CD4-positive, alpha-beta T cell treated with Interleukin-2 at 100 ng/mL for 4 hours (primary cell): ENCODE results near the gene CDH12.
"Not testable (repeated sequence)": the region's sequence is repeated elsewhere in the genome, so short reads cannot be mapped to it uniquely, and the experiment has no call there.

Experiments
- DNase-seq: peaks from one replicate; pipeline ENCODE4 v3.0.0-alpha.2; 2020; ENCODE audit warnings: low spot score

Gene CDH12

DNA sequence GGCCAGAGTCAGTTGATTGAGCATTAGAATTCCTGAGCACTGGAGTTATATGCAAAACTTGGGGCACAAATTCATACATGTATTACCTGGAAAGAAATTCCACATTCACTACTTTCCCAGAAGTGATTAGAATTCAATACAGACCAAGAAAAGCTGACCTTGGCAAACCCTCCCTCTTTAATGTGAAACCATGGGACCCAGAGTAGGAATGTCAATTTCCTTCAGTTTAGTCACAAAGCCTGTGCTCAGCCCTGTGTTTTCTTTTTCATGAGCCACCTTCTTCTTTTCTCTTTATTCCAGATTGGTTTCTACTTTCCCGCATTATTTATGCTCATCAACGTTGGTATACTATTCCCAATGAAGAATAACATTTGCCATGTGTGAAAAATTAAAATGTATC, 420.2 kb downstream of the CDH12 start:
- DNase-seq: no peak

GRCh38 chr5:22431840-22432239, 421.3 kb downstream of the CDH12 start:
- no peak for DNase-seq

- DNase-seq: no peak
Observed at GRCh38 chr5:22431406-22431805, 421.7 kb downstream of the CDH12 start.

- DNase-seq: no peak
Observed at GRCh38 chr5:22411554-22412349, 441.4 kb downstream of the CDH12 start.

DNA sequence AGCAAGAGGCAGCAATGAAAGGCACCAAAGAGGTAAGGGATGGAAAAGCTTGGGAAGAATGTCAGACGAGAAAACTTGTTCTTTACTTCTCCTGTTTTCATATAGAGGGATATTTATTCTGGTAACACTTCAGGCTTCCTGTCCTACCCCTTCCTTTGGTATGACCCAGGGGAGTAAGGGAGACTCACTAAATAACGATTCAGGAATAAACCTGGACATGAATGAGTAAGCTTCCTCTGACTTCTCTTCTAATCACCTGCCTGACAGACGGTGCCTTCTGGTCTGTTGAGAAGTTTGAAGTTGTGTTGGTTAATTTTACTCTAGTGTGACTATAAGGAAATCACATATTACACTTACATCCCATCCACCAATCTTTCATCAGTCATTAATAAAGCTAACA, 461.2 kb downstream of the CDH12 start:
- DNase-seq: no peak

DNA sequence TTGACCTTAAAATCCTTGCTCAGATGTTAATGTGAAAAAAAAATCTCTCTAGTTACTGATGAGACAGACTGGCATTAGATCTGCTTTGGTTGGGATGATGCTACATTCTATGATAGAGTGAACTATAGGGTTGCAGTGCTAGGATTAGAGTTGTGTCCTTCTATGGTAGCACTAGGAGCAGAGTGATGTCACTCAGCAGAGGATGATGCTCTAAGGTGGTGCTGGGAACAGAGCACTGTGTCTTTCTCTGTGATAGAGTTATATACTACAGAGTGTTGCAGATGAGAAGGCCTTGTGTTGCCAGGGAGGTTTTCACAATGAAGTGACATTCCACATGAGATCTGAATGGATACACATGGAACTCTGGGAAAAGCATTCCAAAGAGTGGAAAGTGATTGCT, 462.3 kb downstream of the CDH12 start:
- DNase-seq: no peak

GRCh38 chr5:22372826-22373660, 480.1 kb downstream of the CDH12 start:
- DNase-seq: no peak

DNA sequence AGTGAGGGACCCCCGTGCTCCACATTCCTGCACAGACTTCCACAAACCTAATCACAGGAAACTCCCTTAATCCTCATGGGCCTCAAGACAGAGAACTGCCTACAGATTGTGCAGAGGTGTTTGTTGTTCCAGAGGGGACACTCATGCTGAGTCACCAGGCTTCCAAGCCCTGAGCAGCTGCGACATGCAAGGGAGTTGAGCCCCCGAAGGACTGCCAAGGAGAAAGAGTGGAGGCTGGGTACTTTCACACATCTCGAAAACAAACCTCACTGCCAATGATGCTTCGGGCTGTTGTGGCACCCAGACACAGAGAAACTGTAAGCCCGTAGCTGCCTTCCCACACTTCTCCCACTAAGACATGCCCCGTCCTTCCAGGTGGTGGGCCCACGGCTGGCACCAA, 480.8 kb downstream of the CDH12 start:
- DNase-seq: no peak

GRCh38 chr5:22354956-22355355, 498.2 kb downstream of the CDH12 start:
- no peak for DNase-seq

GRCh38 chr5:22352493-22352892, 500.7 kb downstream of the CDH12 start:
- DNase-seq: no peak

- no peak for DNase-seq
Observed at GRCh38 chr5:22351178-22351577, 502.0 kb downstream of the CDH12 start.

DNA sequence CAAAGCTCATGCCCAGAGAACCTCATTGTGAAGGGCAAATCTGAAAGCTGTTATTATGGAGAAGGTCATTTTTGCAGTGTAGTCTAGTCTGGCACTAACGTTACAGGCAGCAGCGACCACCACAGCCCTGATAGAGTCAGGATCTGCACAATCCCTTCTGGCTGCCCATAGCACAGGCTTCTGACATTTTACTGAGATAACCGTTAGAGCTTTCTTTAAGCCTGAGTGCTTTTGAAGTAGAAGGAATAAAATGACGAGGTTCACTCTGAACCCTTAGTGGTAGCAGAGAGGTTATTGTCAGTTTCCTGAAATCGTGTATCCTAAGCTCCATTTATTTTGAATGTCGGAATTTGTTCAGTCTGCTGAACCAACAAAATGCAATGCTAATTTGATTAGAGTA, 505.1 kb downstream of the CDH12 start:
- no peak for DNase-seq

DNA sequence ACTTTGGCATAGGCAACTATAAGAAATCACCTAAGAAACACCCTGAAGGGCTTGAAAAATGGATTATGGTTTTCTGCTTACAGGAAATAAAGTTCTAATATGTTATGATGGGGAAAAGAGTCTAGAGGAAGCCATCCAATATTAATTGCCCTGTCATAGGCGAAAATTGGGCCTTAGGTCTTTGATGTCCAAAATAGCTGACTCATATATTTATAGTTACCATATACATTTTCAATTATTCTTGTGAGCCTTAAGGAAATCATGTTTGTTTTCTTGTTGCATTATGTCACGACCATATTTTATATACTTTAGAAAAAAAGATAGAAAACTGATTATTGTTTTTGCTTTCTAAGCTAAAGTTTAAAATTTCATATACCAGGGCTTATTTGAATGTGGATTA, 509.1 kb downstream of the CDH12 start:
- no peak for DNase-seq

- DNase-seq: no peak
Observed at GRCh38 chr5:22341406-22341805, 511.7 kb downstream of the CDH12 start.

GRCh38 chr5:22332949-22333348, 520.2 kb downstream of the CDH12 start:
- not testable (repeated sequence) for DNase-seq

GRCh38 chr5:22329683-22330082, 523.5 kb downstream of the CDH12 start:
- no peak for DNase-seq

GRCh38 chr5:22319798-22320197, 533.3 kb downstream of the CDH12 start:
- DNase-seq: no peak

DNA sequence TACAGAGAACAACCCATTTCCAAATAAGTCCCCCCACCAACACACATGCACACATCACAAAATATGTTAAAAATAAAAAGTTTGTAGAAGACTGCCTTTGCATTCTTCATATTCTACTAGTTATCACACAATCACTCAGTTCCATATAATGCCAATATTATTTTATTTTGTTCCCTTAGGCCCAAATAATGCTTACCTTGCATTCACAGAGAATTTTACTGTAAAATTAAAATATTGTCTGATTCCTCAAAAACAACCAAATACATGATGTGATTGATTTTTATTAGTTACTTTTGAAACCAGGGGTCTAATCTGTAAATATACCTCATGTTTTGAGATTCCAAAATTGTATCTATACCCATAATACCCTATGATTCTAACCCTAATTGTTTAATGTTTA, 536.9 kb downstream of the CDH12 start:
- no peak for DNase-seq

DNA sequence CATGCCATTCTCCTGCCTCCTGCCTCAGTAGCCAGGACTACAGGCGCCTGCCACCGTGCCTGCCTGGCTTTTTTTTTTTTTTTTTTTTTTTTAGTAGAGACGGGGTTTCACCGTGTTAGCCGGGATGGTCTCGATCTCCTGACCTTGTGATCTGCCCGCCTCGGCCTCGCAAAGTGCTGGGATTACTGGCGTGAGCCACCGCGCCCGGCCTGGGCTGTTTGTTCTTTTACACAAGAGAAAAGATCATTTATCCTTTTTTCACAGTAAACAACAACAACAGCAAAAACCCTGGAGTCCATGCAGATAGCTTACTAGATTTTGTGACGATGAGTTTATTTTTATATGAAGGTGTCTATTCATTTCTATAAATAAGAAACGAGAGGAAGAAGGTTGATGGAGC, 538.1 kb downstream of the CDH12 start:
- DNase-seq: not testable (repeated sequence)

DNA sequence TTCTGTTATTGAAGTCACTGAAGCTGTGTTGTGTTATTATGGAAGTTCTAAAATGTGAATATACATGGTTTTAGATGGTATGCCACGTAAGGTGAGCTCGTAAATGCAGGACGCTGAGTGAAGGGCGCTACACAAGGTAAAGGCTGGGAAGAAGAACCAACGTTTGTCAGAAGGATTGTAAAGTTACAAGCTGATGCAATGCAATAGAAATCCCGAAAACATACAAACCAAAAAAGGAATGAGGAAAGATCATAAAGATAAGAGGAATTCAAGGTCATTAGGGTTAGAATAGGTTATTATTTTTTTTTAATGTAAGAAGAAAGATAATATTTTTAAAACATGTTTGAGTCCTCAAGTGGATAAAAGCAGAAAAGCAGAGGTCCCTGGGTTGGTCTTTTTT, 538.6 kb downstream of the CDH12 start:
- DNase-seq: no peak

- no peak for DNase-seq
Observed at GRCh38 chr5:22306011-22306410, 547.1 kb downstream of the CDH12 start.

DNA sequence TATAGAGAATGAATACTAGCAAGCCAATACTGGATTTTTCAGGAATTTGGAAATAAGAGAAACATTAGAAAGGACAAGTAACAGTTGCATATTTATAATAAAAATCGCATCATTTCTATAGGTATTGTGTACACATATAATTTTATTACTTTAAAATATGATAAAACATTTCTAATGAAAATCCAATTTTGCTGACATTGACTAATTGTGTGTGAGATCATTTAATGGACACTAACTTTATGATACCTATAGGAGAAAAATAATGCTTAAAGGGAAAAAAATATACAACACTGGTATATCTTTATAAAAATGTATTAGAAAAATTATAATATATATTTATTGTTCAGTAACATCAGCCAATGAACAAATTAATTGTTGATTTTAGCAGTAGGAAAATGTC, 557.3 kb downstream of the CDH12 start:
- DNase-seq: no peak

DNA sequence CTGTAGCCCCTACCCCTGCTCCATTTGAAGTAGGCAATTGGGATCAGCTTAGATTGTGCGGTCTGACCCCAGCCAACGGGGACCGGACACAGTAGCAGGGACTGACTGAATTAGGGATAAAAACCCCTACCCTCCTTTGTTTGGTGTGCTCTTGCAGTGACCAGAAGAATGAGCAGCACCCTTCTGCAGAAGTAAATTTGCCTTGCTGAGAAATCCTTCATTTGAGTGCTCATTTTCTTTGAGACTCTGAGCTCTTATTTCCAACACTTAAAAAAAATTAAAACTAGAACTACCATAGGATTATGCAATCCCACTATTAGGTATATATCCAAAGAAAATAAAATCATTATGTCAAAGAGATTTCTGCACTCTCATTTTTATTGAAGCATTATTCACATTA, 560.0 kb downstream of the CDH12 start:
- no peak for DNase-seq
